Memory B cell (primary cell): ENCODE measurements around the gene CLRN2.
"Not testable (repeated sequence)": the region's sequence is repeated elsewhere in the genome, so short reads cannot be mapped to it uniquely, and the experiment has no call there.

Experiments used
- ATAC-seq: fragments of 150-1000 bp; cut with Tn5 transposase; 2 replicates; pipeline ENCODE4 v1.10.0; 2021; ENCODE audit warnings: low read depth, mild to moderate bottlenecking, moderate library complexity
- DNase-seq, 2 donors: peaks; one replicate each; pipeline ENCODE4 v3.0.0; 2022; ENCODE audit warnings: low spot score in 2 of 2
- H3K27ac Mint-ChIP-seq: one replicate; pipeline ENCODE4 v1.8.0; 2022; ENCODE audit warnings: mild to moderate bottlenecking, moderate library complexity, mixed read lengths
- H3K27me3 Mint-ChIP-seq: one replicate; pipeline ENCODE4 v1.8.0; 2022; ENCODE audit warnings: mixed read lengths
- H3K36me3 Mint-ChIP-seq: one replicate; pipeline ENCODE4 v1.8.0; 2022; ENCODE audit warnings: mild to moderate bottlenecking, mixed read lengths
- H3K4me1 Mint-ChIP-seq: one replicate; pipeline ENCODE4 v1.8.0; 2022; ENCODE audit warnings: mixed read lengths
- H3K4me3 Mint-ChIP-seq: one replicate; pipeline ENCODE4 v1.8.0; 2022; ENCODE audit warnings: mild to moderate bottlenecking, moderate library complexity, mixed read lengths
- H3K9me3 Mint-ChIP-seq: one replicate; pipeline ENCODE4 v1.8.0; 2022; ENCODE audit warnings: mixed read lengths

Gene CLRN2

DNA sequence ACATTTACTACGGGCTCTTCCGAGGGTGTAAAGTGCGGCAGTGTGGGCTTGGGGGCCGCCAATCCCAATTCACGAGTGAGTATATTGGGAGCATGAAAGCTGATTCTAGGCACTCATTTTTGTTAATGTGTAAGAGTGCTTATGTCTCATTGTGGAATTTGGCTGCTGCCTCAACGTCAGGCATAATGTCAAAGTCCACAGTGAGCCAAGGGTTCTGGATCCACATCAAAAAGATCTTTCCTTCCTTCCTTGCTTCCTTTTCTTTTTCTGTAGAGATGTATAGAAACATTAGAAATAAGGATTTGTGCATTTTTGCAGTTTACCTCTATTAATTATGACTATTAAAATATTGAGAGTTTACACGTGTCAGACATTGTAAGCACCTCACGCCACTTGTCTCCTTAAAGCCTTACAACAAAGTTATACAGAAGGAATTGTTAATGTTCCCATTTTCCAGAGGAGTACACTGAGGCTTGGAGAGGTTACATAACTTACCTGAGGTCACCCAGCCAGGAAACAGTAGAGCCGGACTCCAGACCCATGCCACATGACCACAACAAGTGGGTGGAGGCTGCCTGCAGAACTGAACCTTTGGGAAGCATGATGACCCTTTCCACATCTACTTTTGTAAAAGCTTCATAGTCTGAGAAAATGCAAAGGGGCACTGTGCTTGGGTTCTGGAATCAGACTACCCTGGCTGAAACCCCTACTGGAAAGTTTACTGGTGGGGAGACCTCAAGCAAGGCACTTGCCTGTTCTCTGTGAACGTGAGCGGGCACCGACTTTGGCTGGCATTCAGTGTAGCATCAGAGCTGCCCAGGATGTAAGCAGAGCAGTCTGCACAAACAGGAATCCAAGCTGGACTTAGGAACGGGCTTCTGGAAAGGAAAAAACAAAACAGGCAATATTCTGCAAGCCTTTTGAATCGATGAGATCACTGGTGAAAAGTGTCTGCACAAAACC, 761 bp downstream of the CLRN2 start:
- DNase-seq (no peak), ATAC-seq (no peak)
- Mint-ChIP-seq H3K27me3 (peaks cover 4% of the 10 kb centered on the region), H3K27ac (no peak overlapping the region), H3K4me3 (no peak overlapping the region), H3K36me3 (no peaks in the 10 kb centered on the region), H3K4me1 (peaks cover 12% of the 10 kb centered on the region), H3K9me3 (no peaks in the 10 kb centered on the region)

DNA sequence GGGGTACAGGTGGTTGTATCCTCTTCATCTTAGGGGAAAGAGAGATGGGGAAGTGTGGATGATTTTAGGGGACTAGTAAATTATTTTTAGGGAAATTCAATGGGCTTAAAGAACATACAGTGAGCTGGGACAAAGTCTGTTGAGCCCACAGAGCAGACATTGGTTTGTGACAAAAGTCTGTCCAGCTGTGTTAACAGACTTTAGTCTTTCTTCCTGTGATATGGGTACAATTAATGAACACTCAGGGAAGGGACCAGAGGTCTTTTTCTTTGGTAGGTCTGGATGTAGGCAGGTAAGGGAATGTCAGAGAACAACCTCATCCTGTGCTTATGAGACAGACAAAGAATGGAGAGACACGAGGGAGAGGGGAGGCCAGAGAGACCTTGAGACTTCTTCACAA, 2.0 kb downstream of the CLRN2 start:
- H3K4me1 Mint-ChIP-seq = peaks cover 6% of the 10 kb centered on the region
- no peaks in the 10 kb centered on the region for H3K9me3 Mint-ChIP-seq
- H3K27me3 Mint-ChIP-seq = peaks cover 4% of the 10 kb centered on the region
- DNase-seq (no peak), ATAC-seq (no peak)
- H3K36me3 Mint-ChIP-seq = no peaks in the 10 kb centered on the region
- no peak overlapping the region for H3K27ac Mint-ChIP-seq
- H3K4me3 Mint-ChIP-seq = no peak overlapping the region

DNA sequence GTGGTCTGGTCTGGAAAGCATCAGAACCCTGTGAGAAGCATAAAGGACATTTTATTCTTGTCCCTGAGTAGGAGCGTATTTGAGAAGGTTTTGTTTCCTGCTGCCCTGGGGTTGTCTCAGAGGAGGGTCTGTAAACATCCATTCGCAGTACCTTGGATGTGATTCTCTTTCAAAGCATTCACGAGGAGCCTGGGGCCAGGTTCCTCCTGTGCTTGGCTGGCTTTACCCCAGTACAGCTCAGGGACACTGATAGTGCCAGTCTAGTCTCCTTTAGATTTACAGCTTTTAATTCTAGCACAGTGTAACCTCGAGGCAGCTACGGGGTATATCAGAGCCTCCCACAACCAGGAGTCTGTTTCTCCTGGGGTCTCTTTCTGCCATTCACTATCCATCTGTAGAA, 2.7 kb downstream of the CLRN2 start:
- DNase-seq (no peak), ATAC-seq (no peak)
- Mint-ChIP-seq H3K4me1 (peaks cover 3% of the 10 kb centered on the region), H3K27ac (no peak overlapping the region), H3K4me3 (no peak overlapping the region), H3K36me3 (no peaks in the 10 kb centered on the region), H3K9me3 (no peaks in the 10 kb centered on the region), H3K27me3 (peaks cover 4% of the 10 kb centered on the region)

DNA sequence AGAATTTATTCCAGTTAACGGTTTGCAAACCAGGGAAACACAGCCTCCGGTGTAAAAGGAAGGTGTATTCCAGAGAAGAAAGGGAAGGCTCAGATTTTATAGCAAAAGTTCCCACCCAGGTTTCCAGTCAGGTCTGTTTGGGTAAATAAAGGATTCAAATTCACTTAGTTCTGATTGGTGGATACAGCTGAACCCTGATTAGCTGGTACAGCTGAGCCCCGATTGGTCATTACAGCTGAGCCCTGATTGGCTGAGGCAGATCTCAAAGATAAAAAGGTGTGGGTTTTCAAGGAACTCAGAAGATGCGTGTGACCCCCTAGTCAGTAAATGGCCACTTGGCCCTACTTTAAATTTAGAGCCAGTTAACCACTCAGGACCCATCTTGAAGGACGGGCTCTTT, 6.6 kb downstream of the CLRN2 start:
- no peaks in the 10 kb centered on the region for H3K36me3 Mint-ChIP-seq
- peaks cover 5% of the 10 kb centered on the region for H3K27me3 Mint-ChIP-seq
- DNase-seq (no peak), ATAC-seq (no peak)
- H3K9me3 Mint-ChIP-seq = no peaks in the 10 kb centered on the region
- H3K4me1 Mint-ChIP-seq = peaks cover 4% of the 10 kb centered on the region
- H3K4me3 Mint-ChIP-seq = no peak overlapping the region
- no peak overlapping the region for H3K27ac Mint-ChIP-seq

DNA sequence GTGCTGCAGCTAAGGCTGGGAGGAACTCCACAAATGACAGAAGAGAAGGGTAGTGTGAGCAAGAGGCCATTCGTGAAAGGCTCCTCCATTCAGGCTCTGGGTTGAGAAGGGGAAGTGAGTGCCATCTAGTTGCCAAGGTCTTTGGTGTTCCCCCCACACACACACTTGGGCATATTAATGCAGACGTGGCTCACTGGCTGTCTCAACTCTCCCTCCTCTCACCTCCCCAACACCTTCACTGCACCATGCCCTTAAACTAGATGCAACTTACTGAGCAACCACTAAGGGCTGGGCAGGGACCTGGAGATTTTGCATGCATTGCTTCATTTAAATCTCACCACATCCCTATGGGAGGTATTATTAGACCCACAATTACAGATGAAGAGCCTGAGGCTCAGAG, 8.7 kb downstream of the CLRN2 start:
- Mint-ChIP-seq H3K4me1 (peaks cover 4% of the 10 kb centered on the region), H3K27ac (no peak overlapping the region), H3K27me3 (peaks cover 8% of the 10 kb centered on the region), H3K9me3 (no peaks in the 10 kb centered on the region), H3K36me3 (no peaks in the 10 kb centered on the region), H3K4me3 (no peak overlapping the region)
- ATAC-seq (peak; percentile 53), DNase-seq (no peak)

- Mint-ChIP-seq H3K4me1 (peaks cover 4% of the 10 kb centered on the region), H3K27ac (no peak overlapping the region), H3K27me3 (peaks cover 10% of the 10 kb centered on the region), H3K36me3 (no peaks in the 10 kb centered on the region), H3K9me3 (no peaks in the 10 kb centered on the region), H3K4me3 (no peak overlapping the region)
- DNase-seq = no peak
- ATAC-seq = no peak
Observed at GRCh38 chr4:17526695-17527477, 11.9 kb downstream of the CLRN2 start.

- no peak for ATAC-seq
- Mint-ChIP-seq H3K4me3 (no peak overlapping the region), H3K4me1 (peaks cover 1% of the 10 kb centered on the region), H3K27me3 (peaks cover 10% of the 10 kb centered on the region), H3K36me3 (no peaks in the 10 kb centered on the region), H3K9me3 (no peaks in the 10 kb centered on the region), H3K27ac (no peak overlapping the region)
- DNase-seq = no peak
Observed at GRCh38 chr4:17528551-17529165, 13.7 kb downstream of the CLRN2 start.

DNA sequence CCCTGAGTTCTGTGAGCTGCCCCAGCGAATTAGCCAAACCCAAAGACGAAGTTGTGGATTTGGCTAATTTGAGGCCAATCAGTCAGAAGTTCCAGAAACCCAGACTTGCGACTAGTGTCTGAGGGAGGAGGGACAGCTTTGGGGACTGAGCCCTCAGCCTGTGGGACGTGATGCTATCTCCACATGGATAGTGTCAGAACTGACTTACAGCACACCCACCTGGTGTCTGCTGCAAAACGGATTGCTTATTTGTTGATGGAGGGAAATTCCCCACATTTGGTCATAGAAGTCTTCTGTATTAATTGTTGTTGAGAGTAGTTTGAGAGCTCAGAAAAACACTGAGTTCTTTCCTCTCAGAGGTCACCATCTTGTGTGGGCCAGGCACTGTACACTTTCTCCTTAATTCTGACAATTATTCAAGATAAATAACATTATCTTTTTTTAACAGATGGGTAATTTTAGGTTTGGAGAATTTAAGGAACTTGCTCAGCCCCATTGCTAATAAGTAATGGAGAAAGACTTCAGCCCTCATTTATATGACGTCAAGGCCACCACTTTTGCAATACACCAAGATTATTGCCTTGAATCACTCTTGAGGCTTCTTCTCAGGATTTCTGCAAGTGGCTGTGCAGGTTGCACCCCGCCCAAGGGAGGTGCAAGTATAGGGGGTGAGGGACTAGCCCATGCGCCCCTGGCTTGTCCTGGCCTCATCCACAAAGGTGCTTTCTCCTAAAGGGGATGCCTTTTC, 16.7 kb downstream of the CLRN2 start:
- Mint-ChIP-seq H3K4me1 (no peaks in the 10 kb centered on the region), H3K27me3 (peaks cover 10% of the 10 kb centered on the region), H3K36me3 (no peaks in the 10 kb centered on the region), H3K27ac (no peak overlapping the region), H3K9me3 (no peaks in the 10 kb centered on the region), H3K4me3 (no peak overlapping the region)
- no peak for DNase-seq
- ATAC-seq = no peak

DNA sequence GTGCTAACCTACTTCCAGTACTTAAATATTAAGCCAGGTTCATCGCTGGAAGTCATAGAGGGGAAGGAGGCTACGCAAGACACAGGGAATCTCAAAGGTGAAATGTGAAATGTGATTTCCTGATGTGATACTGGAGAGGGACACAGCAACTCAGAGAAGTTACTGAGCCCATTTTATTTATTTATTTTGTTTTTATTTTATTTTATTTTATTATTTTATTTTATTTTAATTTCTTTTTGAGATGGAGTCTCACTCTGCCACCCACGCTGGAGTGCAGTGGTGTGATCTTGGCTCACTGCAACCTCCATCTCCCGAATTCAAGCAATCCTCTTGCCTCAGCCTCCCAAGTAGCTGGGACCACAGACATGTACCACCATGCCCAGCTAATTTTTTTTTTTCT, 19.7 kb downstream of the CLRN2 start:
- no peak for DNase-seq
- Mint-ChIP-seq H3K27me3 (peaks cover 2% of the 10 kb centered on the region), H3K27ac (no peak overlapping the region)

DNA sequence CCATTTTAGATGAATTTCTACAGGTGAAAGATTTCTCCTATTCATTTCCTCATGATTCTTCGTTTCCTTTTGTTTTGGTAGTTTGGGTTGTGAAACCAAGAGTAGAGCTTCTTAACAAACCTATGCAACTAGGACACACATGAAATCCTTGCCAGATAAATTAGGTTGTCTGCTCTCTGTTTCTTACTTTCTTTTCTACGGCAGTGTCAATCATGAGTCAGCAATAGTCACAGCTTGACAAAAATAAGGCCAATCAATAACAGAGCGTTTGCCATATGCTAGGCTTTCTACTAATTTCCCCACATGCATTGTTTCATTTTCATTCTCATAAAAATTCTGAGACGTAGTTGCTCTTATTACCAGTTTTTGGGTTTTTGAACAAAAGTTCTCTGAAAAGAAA, 20.3 kb downstream of the CLRN2 start:
- Mint-ChIP-seq H3K9me3 (no peaks in the 10 kb centered on the region), H3K27me3 (peaks cover 4% of the 10 kb centered on the region), H3K4me3 (no peak overlapping the region), H3K36me3 (no peaks in the 10 kb centered on the region), H3K27ac (no peak overlapping the region), H3K4me1 (no peaks in the 10 kb centered on the region)
- ATAC-seq (no peak), DNase-seq (no peak)

More for the DNA sequence above, 19.7 kb downstream of the CLRN2 start:
- Mint-ChIP-seq H3K4me3 (no peak overlapping the region), H3K9me3 (no peaks in the 10 kb centered on the region), H3K4me1 (no peaks in the 10 kb centered on the region), H3K36me3 (no peaks in the 10 kb centered on the region)
- no peak for ATAC-seq

- no peak for DNase-seq
- Mint-ChIP-seq H3K4me3 (no peak overlapping the region), H3K4me1 (no peaks in the 10 kb centered on the region), H3K27me3 (peaks cover 4% of the 10 kb centered on the region), H3K9me3 (no peaks in the 10 kb centered on the region), H3K36me3 (no peaks in the 10 kb centered on the region), H3K27ac (no peak overlapping the region)
- ATAC-seq = no peak
Observed at GRCh38 chr4:17535906-17536305, 20.9 kb downstream of the CLRN2 start.

- DNase-seq = not testable (repeated sequence)
Observed at GRCh38 chr4:17537060-17537459, 22.1 kb downstream of the CLRN2 start.

GRCh38 chr4:17544205-17544604, 29.2 kb downstream of the CLRN2 start:
- no peaks in the 10 kb centered on the region for H3K36me3 Mint-ChIP-seq
- H3K4me1 Mint-ChIP-seq = no peaks in the 10 kb centered on the region
- ATAC-seq = no peak
- no peak overlapping the region for H3K27ac Mint-ChIP-seq
- DNase-seq = no peak
- peaks cover 5% of the 10 kb centered on the region for H3K27me3 Mint-ChIP-seq
- no peak overlapping the region for H3K4me3 Mint-ChIP-seq
- no peaks in the 10 kb centered on the region for H3K9me3 Mint-ChIP-seq

More at GRCh38 chr4:17537060-17537459, 22.1 kb downstream of the CLRN2 start:
- H3K36me3 Mint-ChIP-seq, H3K4me3 Mint-ChIP-seq, H3K9me3 Mint-ChIP-seq, ATAC-seq, H3K4me1 Mint-ChIP-seq, H3K27me3 Mint-ChIP-seq, H3K27ac Mint-ChIP-seq: not testable (repeated sequence)
